HG03045 (cell line): ENCODE measurements around the gene DPH1.
A peak's percentile ranks its signal among the peaks of the same experiment; 100 is the strongest.
"Not testable (repeated sequence)": the region's sequence is repeated elsewhere in the genome, so short reads cannot be mapped to it uniquely, and the experiment has no call there.

Source experiments
- ATAC-seq: cut with Tn5 transposase; IDR thresholded peaks from one replicate; pipeline ENCODE4 v1.9.1; 2021; ENCODE audit warnings: mild to moderate bottlenecking, moderate library complexity; ENCODE audit not compliant: unreplicated experiment

DPH1 gene

DNA sequence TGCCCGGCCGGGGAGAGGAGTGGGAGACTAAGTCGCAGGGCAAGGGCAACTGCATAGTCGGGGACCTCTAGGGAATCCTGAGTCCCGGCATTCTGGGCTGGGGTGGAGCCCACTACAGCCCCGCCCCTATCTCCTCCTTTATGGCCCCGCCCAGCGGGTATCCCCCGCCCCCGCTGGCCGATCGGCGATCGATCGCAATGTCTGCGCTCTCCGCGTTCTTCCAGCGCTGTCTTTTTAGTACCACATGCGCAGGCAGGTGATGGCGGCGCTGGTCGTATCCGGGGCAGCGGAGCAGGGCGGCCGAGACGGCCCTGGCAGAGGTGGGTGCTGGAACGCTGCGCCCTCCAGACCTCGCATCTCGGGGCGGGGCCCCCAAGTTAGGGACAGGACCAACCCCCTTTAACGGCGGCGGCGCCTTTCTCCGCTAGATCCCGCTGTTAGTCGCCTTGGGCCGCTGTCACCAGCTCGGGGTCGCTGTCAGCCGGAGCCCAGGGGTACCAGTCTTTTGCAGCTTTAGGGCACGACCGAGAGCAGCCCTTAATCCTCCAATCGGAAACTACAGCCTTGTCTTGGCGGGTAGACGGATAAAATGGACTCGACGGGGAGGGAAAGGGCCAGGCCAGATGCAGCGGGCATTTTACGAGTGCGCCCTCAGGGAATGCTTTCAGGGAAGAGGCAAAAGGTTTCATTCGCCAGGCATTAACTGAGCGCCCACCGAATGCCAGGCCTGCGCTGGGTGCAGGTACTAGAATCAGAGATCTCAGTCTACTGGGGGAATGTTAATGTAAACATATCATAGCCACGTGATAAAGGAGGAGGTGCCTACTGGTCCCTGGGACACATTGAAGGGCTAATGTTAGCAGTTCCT, at the start of gene DPH1:
Gene DPH1, plus strand, starts transcription at position 243 of the 868 bp plus-strand sequence. Its CDS starts 17 bp downstream, at position 260.
- peak; percentile 72 for ATAC-seq

GRCh38 chr17:1980665-1981250, 49.2 kb upstream of the DPH1 start:
- ATAC-seq: no peak

DNA sequence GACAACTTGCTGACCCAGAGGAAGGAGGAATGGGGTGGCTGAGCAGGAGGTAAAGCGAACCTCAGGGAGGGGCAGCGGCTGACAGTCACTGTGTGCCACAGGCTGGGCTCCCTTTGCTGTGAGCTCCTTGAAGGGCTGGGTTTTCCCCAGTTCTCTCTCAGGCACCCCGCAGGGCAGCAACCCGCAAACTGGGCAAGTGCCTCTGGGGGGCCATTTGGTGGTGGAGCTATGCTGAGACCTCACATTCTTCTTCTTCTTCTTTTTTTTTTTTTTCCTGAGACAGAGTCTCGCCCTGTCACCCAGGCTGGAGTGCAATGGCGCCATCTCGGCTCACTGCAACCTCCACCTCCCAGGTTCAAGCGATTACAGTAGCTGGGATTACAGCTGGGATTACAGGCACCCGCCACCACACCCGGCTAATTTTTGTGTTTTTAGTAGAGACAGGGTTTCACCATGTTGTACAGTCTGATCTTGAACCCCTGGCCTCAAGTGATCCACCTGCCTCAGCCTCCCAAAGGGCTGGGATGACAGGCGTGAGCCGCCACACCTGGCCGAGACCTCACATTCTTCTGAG, 47.1 kb upstream of the DPH1 start:
- ATAC-seq: not testable (repeated sequence)

GRCh38 chr17:1985093-1985492, 44.9 kb upstream of the DPH1 start:
- ATAC-seq: no peak

DNA sequence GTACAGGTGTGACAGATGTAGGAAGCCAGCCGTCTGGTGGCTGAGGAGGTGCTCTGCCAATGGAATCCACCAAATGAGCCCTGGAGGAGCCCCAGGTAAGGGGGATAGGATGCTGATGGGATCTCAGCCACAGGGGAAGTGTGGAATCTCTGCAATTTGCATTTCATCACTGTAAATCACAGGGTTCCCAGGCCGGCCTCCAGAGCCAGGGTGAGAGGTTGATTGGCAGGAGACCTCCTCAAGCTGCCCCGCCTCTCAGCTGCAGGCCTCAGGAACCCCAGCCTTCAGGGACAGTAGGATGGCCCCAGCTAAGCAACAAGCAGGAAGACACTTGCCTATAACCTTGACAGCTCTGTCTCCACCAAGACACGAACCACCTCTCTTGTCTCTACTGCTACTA, 44.3 kb upstream of the DPH1 start:
- no peak for ATAC-seq

DNA sequence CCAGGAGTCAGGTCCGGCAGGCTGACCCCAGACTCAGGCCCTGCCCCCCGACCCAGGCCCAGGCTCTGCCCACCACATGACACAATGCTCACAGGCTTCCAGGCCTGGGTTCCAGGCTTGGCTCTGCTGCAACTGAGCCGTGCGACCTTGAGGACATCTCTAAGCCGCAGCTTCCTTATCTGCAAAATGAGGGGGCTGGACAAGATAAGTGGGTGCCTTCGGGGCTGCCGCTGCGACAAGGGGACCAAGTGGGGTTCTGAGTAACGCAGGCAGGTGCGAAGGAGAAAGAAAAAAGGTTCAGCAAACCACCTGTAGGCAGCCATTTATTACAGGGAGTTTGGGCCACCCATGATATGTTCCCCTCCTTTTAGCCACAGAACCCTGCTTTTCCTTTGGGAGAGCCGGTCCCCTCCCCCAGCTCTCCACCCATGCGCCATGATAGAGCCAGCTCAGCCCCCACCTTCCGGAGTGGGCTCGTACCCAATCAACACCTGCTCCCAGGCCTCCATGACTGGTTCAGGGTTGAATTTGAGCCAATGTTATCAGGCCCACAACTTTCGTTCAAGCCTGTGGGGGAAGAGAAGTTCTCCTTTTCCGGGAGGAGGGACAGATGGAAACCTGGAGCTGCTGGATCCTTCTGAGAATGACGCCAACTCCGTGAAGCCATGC, 43.0 kb upstream of the DPH1 start:
- no peak for ATAC-seq

DNA sequence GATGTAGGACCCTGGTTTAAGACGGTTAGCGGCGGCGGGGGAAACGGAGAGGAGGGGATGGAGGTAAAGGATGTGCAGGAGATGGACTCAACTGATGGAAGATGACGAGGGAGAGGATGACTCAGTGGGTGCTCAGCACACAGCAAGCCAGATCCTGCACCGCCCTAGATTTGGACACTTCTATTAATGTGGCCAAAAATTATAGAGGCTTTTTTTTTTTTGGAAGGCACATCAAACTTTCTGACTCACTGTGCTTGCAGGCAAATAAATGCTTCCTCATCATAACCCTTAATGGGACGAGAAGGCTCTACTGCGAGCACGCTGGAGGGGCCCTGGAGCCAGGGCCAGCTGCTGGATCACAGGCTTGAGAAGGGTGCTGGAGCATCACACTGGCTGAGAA, 40.8 kb upstream of the DPH1 start:
- ATAC-seq: no peak

- no peak for ATAC-seq
Observed at GRCh38 chr17:1992541-1992940, 37.4 kb upstream of the DPH1 start.

DNA sequence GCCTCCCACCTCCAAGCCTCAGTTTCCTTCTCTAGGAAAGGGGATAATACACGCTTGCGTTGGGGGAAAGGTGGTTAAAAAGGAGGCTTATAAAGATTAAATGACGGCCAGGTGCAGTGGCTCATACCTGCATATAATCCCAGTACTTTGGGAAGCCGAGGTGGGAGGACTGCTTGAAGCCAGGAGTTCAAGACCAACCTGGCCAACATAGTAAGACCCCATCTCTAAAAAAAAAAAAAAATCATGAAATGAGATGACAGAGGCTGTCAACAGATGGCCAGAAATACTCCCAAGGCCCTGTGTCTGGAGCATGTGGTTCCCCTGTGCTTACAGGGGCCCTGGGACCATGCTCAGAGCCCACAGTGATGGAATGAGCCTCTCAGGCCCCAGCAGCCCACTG, 35.2 kb upstream of the DPH1 start:
- no peak for ATAC-seq

- ATAC-seq: no peak
Observed at GRCh38 chr17:1995321-1995892, 34.5 kb upstream of the DPH1 start.

DNA sequence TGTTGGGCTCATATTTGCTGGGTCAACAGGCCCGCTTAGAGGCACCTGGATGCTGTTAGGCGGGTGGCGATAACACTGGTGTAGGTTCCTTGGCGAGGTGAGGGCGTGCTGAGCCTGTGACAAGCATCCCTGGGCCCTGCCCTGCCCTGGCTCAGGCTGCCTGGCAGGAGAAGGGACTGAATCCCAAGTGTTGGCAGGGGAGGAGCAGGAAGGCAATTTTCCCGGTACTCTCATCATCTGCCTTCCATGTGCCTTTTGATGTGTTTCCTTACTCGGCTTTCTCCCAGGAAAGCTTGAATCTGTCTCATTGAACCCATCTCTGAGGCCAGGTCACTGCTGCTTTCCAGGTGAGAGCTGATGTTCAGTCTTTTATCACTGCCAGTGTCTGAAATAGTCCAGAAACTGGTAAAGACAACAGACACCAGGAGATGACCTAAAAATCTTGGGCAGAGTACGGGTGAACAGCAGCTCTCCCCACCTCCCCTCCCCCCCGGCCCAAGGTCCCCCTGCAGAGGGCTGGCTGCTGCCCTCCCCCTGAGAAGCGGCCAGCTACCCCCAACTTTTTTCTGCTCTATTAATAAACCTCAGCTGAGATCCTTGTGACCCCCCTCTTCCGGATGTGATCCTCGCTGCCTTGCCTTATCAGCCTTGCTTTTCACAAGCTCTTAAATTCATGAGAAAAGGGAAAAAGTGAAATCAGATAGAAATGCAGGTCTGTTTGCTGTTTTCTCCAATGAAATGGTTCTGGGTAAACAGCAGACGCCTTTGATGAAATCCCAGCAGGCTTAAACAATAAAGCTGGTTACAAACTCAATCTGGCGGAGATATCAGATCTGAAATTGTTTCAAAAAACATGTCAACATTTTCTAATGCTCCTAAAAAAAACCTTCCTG, 33.8 kb upstream of the DPH1 start:
- no peak for ATAC-seq

DNA sequence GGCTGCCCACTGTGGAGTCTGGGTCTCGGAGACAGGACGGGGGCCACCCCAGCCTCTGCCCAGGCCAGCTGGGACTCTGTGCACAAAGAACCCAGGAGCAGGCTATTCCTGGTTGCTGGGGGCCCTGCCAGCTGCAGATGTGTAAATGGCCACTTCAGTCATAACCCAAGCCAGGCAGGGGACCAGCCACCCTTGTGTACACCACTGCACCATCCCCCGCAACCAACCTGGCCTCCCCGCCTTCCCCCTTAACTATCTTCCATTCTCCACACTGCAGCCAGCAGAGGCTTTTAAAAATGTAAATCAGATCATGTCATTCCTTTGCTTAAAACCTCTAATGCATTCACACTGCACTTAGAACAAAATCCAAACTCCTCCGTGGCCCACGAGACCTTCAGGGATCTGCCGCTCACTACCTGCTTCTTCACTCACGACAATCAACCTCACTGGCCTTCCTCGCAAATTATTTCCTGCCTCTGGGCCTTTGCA, 33.1 kb upstream of the DPH1 start:
- no peak for ATAC-seq

- no peak for ATAC-seq
Observed at GRCh38 chr17:1997289-1997926, 32.5 kb upstream of the DPH1 start.

- ATAC-seq: no peak
Observed at GRCh38 chr17:1997927-1998742, 31.8 kb upstream of the DPH1 start.

- ATAC-seq: no peak
Observed at GRCh38 chr17:1999557-2000251, 30.2 kb upstream of the DPH1 start.

DNA sequence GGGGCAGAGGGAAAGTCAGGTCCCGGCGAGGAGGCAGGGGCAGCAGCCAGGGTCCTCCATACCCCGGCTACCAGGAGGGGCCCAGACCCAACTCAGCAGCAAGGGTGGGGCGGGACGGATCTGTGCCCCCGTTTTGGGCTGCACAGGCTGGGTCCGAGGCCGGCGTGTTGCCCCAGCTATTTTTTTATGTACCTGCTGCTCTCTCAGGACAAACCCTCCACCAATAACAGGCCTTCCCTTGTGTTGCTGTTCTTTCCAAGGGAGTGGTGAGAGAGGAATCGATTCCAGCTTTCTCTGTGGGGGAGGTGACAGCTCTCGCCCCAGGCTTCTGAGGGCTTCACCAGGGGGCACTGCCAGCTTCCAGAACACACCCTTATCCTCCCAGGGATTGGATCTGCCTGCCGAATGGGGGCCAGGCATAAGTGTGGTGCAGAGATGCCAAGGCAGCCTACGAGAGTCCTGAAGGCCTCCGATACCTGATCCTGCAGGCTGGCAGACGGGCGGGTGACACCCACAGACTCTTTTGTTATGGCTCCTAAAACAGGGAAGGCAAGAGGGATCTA, 27.1 kb upstream of the DPH1 start:
- no peak for ATAC-seq

- no peak for ATAC-seq
Observed at GRCh38 chr17:2003525-2003924, 26.4 kb upstream of the DPH1 start.

DNA sequence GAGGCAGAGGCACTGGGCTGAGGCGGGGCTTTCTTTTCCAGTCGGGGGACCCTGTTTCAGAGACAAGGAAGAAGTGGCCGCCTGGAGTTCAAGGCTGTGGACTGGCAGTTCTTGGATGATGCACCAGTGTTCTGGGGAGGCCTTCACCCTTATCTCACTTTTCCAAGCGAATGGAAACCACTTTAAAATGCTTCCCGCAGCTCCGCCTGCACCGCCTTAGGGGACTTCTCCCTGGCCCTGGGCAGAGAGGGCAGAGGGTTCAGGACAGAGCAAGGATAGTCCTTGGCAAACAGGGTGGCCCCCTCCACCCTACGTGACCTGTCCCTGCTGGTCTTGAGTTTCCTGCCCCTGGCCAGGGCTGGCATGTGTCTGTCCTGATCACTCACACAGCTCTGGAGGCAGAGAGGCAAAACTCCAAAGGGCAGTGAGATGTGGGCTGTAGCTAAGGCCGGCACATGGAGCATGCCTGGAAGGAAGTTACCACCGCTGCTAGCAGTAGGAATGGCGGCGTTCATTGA, 25.5 kb upstream of the DPH1 start:
- ATAC-seq: no peak
